GM12874 (cell line): Measurements from ENCODE around the gene DVL2.
A peak's percentile ranks its signal among the peaks of the same experiment; 100 is the strongest.

ENCODE experiments used
- CTCF ChIP-seq: IDR thresholded peaks from 2 replicates; pipeline ENCODE4 v1.5.1; 2011; ENCODE audit warnings: low read depth, mild to moderate bottlenecking, control low read depth, low read length, moderate library complexity; ENCODE audit not compliant: insufficient read depth

Gene DVL2

GRCh38 chr17:7179317-7180254, 54.7 kb downstream of the DVL2 start, which contains the start of gene ASGR1:
ASGR1 (minus strand) TSS chr17:7179370; CDS start chr17:7178563, 807 bp downstream.
- no peak for TF ChIP-seq CTCF

- TF ChIP-seq CTCF, result no peak
Observed at GRCh38 chr17:7178973-7179316, 55.4 kb downstream of the DVL2 start.

- no peak for TF ChIP-seq CTCF
Observed at GRCh38 chr17:7177954-7178477, 56.3 kb downstream of the DVL2 start.

- TF ChIP-seq CTCF, result peak; percentile 94
Observed at GRCh38 chr17:7177191-7177953, 56.9 kb downstream of the DVL2 start.

- TF ChIP-seq CTCF, result no peak
Observed at GRCh38 chr17:7176841-7177190, 57.5 kb downstream of the DVL2 start.

- no peak for TF ChIP-seq CTCF
Observed at GRCh38 chr17:7176107-7176840, 58.0 kb downstream of the DVL2 start.
